K562 (cell line): ENCODE data around the gene ASMTL. TPM values are rescaled to one million over a fixed set of nuclear protein-coding genes. Genes with fewer than 3 reads are reported as not detected.
A peak's percentile ranks its signal among the peaks of the same experiment; 100 is the strongest.

ENCODE experiments used
- ATF7 ChIP-seq: fragments of 450-650 bp; IDR thresholded peaks from 2 replicates; pipeline ENCODE4 v1.7.1; 2014; ENCODE audit warnings: mild to moderate bottlenecking, moderate library complexity
- CUX1 ChIP-seq: fragments of 200-800 bp; sonication (Bioruptor generic); IDR thresholded peaks from 2 replicates; pipeline ENCODE4 v1.6.1; 2016; ENCODE audit warnings: missing genetic modification characterization, missing compliant biosample characterization
- DMBX1 ChIP-seq: fragments of 250-450 bp; sonication (Bioruptor Pico); IDR thresholded peaks from 2 replicates; pipeline ENCODE4 v1.8.0; 2022; ENCODE audit warnings: inconsistent platforms, mild to moderate bottlenecking, moderate library complexity, borderline replicate concordance
- EZH2 ChIP-seq: IDR thresholded peaks from 2 replicates; pipeline ENCODE4 v1.6.1; 2012; ENCODE audit warnings: low read depth, mild to moderate bottlenecking, inconsistent platforms, low read length, borderline replicate concordance
- FOS ChIP-seq: IDR thresholded peaks from 3 replicates; pipeline ENCODE4 v1.6.1; 2011; ENCODE audit not compliant: insufficient read length; ENCODE audit errors: extremely low read depth
- GATAD2A ChIP-seq: fragments of 450-650 bp; IDR thresholded peaks from 2 replicates; pipeline ENCODE4 v1.6.1; 2017
- HSF4 ChIP-seq: fragments of 250-450 bp; sonication (Bioruptor Pico); IDR thresholded peaks from 2 replicates; pipeline ENCODE4 v2.1.2; 2022; ENCODE audit warnings: mild to moderate bottlenecking, moderate library complexity, borderline replicate concordance
- MBD2 ChIP-seq: sonication (generic); IDR thresholded peaks from 2 replicates; pipeline ENCODE4 v1.6.1; 2016; ENCODE audit warnings: low read depth, borderline replicate concordance
- MEF2D ChIP-seq: conservative IDR thresholded peaks from 2 replicates; pipeline ENCODE4 v1.6.1; 2016; ENCODE audit warnings: low read depth, missing genetic modification characterization, missing compliant biosample characterization
- PML ChIP-seq: IDR thresholded peaks from 2 replicates; pipeline ENCODE4 v1.6.1; 2012; ENCODE audit warnings: low read length, inconsistent platforms
- POLR2G ChIP-seq: fragments of 200-400 bp; formaldehyde crosslinking; IDR thresholded peaks from 2 replicates; pipeline ENCODE4 v1.6.1; 2017; ENCODE audit warnings: low read depth, mild to moderate bottlenecking, antibody characterized with exemption, low read length, moderate library complexity
- PRPF4 ChIP-seq: fragments of 200-400 bp; formaldehyde crosslinking; IDR thresholded peaks from one replicate; pipeline ENCODE4 v1.6.1; 2017; ENCODE audit warnings: low read length, low read depth, mild to moderate bottlenecking; ENCODE audit not compliant: insufficient read depth, poor library complexity, severe bottlenecking
- RBBP5 ChIP-seq: fragments of 200-600 bp; sonication (generic); IDR thresholded peaks from 2 replicates; pipeline ENCODE4 v1.6.1; 2012; ENCODE audit warnings: borderline replicate concordance, mild to moderate bottlenecking, low read length, control low read depth, inconsistent platforms; ENCODE audit not compliant: insufficient read depth, poor library complexity, severe bottlenecking
- SAFB2 ChIP-seq: fragments of 200-400 bp; formaldehyde crosslinking; IDR thresholded peaks from 2 replicates; pipeline ENCODE4 v1.6.1; 2018; ENCODE audit warnings: borderline replicate concordance, low read length, low read depth, moderate library complexity; ENCODE audit not compliant: severe bottlenecking
- ZFPM2 ChIP-seq: fragments of 250-450 bp; sonication (Bioruptor Pico); IDR thresholded peaks from 2 replicates; pipeline ENCODE4 v1.5.1; 2022; ENCODE audit warnings: mild to moderate bottlenecking
- ZFX ChIP-seq: sonication (generic); formaldehyde crosslinking; IDR thresholded peaks from 2 replicates; pipeline ENCODE4 v1.8.0; 2022; ENCODE audit warnings: mild to moderate bottlenecking, missing genetic modification reagents, moderate library complexity
- ZNF165 ChIP-seq: fragments of 250-450 bp; sonication (Bioruptor Pico); IDR thresholded peaks from 2 replicates; pipeline ENCODE4 v1.4.0; 2020; ENCODE audit warnings: borderline replicate concordance
- ZNF445 ChIP-seq: fragments of 250-450 bp; sonication (Bioruptor Pico); IDR thresholded peaks from 2 replicates; pipeline ENCODE4 v1.4.0; 2020; ENCODE audit warnings: low read depth, mild to moderate bottlenecking, moderate library complexity
- polyA plus RNA-seq, 8 experiments: library from polyadenylated mRNA; depleted of rRNA in 4 of 8; stranded (reverse) in 5 of 8; unstranded in 3 of 8; fragments of >200 nt; fragmentation: Nextera tagmentation in 2 of 8; fragmentation: Illumina TruSeq in 1 of 8; extraction: Ambion mirVana in 2 of 8; extraction: Trizol in 1 of 8; gene quantifications; 2 replicates each; pipeline versions ENCODE4 v1.2.1 to v1.2.3, GENCODE V29; 2011 to 2014; ENCODE audit warnings: inconsistent platforms in 1 of 8, missing spikeins in 1 of 8
- total RNA-seq, 7 experiments: library from RNA; depleted of rRNA in 6 of 7; stranded (reverse); fragments of >200 nt in 6 of 7; fragmentation: Illumina TruSeq in 2 of 7; extraction: Trizol in 2 of 7; gene quantifications; 2 replicates each; pipeline versions ENCODE4 v1.2.1 to v1.2.3, GENCODE V29; 2011 to 2021; ENCODE audit warnings: low replicate concordance in 1 of 7
- TF ChIP-seq, protein P1 (sequence below): fragments of 250-450 bp; sonication (Bioruptor Pico); IDR thresholded peaks from 2 replicates; pipeline ENCODE4 v1.8.0; 2022; ENCODE audit warnings: moderate library complexity, mild to moderate bottlenecking, inconsistent platforms
- TF ChIP-seq, protein P2 (sequence below): fragments of 250-450 bp; sonication (Bioruptor Pico); IDR thresholded peaks from 2 replicates; pipeline ENCODE4 v1.8.0; 2021; ENCODE audit warnings: mild to moderate bottlenecking, moderate library complexity

The ASMTL gene
- total and polyA plus RNA-seq, 9 of the 15 experiments (the other 6 are each of a cell fraction or from before 2014, with no cell fraction given) = 0.56 to 20.6 (median 7.6) TPM

DNA sequence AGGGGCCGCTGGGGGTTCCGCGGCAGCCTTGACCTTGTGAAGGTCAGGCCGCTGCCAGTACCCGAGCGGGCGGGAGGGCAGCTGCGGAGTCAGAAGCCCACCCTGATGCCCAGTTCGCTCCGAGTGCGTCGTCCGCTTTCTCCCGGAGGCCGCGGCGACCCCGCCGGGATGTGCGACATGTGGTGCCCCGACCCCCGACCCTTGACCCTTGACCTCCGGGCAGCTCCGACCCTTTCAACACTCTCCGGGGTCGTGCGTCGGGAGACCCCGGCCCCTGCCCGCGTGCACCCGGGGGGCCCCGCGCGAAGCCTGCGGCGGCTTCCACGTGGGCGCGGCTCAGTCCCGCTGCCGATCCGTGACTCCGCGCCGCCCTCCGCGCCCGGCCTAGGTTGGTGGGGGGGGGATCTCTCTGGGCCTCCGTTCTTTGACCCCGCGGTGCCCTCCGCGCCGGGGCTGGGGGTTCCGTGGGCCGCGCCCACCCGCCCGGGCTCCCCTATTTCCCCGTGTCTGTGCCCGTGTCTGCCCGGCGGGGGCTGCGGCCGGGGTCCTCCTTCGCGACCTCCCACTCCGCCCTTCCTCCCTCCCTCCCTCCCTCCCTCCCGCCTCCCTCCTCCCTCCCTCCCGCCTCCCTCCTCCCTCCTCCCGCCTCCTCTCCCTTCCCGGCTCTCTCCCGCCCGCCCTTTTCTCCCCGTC, 60.2 kb downstream of the ASMTL start (continued):
- TF ChIP-seq SAFB2 (no peak), MEF2D (tag) (0 out of 2 replicates have a peak, but pooled peaks have one; percentile 40), MBD2 (no peak), ZFPM2 (CRISPR knock-in tag) (0 out of 2 replicates have a peak, but pooled peaks have one; percentile 67), ZFX (CRISPR knock-in tag) (peak; percentile 80), HSF4 (CRISPR knock-in tag) (peak; percentile 69; the same call in 1 of the 2 replicates), PRPF4 (no peak), ATF7 (peak; percentile 22; the same call in 1 of the 2 replicates), ZNF165 (peak; percentile 88; the same call in 1 of the 2 replicates), FOS (no peak), ZNF445 (CRISPR knock-in tag) (no peak), EZH2 (no peak), RBBP5 (no peak), CUX1 (CRISPR knock-in tag) (peak; percentile 42; the same call in 1 of the 2 replicates), PML (no peak), POLR2G (peak; percentile 78), DMBX1 (CRISPR knock-in tag) (peak; percentile 78; the same call in 1 of the 2 replicates), GATAD2A (peak; percentile 69; the same call in 1 of the 2 replicates)
- TF ChIP-seq, protein P1, sequence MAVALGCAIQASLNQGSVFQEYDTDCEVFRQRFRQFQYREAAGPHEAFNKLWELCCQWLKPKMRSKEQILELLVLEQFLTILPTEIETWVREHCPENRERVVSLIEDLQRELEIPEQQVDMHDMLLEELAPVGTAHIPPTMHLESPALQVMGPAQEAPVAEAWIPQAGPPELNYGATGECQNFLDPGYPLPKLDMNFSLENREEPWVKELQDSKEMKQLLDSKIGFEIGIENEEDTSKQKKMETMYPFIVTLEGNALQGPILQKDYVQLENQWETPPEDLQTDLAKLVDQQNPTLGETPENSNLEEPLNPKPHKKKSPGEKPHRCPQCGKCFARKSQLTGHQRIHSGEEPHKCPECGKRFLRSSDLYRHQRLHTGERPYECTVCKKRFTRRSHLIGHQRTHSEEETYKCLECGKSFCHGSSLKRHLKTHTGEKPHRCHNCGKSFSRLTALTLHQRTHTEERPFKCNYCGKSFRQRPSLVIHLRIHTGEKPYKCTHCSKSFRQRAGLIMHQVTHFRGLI (CRISPR knock-in tag) = peak; percentile 77
- TF ChIP-seq, protein P2, sequence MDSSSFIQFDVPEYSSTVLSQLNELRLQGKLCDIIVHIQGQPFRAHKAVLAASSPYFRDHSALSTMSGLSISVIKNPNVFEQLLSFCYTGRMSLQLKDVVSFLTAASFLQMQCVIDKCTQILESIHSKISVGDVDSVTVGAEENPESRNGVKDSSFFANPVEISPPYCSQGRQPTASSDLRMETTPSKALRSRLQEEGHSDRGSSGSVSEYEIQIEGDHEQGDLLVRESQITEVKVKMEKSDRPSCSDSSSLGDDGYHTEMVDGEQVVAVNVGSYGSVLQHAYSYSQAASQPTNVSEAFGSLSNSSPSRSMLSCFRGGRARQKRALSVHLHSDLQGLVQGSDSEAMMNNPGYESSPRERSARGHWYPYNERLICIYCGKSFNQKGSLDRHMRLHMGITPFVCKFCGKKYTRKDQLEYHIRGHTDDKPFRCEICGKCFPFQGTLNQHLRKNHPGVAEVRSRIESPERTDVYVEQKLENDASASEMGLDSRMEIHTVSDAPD (CRISPR knock-in tag) = peak; percentile 44; the same call in 1 of the 2 replicates
